Vagina (tissue), 2 donors: ENCODE data around the gene RAB44.

Experiments
- POLR2A ChIP-seq, 2 donors: fragments of 450-650 bp; IDR thresholded peaks; one replicate each; pipeline ENCODE4 v1.6.1; 2017; ENCODE audit warnings: antibody characterized with exemption in 2 of 2, mild to moderate bottlenecking in 2 of 2, moderate library complexity in 2 of 2
- TF ChIP-seq, protein P1 (sequence below), 3 experiments: fragments of 450-650 bp in 2 of 3; fragments of 200-600 bp in 1 of 3; sonication (generic) in 1 of 3; IDR thresholded peaks; one replicate each; pipeline ENCODE4 v1.5.1; 2017 to 2019; ENCODE audit warnings: antibody characterized with exemption in 3 of 3, mild to moderate bottlenecking in 2 of 3, moderate library complexity in 2 of 3

DNA sequence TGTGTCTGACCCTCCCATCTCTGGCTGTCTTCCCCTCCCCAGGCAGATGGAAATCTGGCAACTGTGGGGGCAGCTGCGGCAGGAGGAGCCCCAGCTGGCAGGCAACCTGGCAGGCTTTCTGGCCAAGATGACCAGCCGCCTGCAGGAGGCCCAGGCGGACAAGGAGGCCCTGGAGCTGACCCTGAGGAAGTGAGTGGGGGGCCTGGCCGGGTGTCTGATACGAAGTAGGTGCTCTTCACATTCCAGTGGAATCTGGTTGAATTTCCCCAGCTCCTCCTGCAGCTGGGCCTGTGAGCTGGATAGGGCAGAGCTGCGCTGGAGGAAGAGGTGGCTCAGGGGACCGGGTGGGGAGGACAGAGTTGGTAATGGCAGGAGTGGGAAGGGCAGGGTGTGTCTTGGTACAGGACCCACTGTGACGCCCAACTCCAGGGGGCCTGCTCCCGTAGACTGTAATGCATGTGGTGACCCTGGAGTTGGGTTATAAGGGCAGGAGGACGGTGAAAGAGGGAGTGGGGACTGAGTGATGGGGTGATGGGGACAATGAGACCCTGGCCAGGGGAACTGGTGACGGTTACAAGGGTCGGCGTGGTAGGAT, 19.7 kb downstream of the RAB44 start:
- TF ChIP-seq, protein P1, sequence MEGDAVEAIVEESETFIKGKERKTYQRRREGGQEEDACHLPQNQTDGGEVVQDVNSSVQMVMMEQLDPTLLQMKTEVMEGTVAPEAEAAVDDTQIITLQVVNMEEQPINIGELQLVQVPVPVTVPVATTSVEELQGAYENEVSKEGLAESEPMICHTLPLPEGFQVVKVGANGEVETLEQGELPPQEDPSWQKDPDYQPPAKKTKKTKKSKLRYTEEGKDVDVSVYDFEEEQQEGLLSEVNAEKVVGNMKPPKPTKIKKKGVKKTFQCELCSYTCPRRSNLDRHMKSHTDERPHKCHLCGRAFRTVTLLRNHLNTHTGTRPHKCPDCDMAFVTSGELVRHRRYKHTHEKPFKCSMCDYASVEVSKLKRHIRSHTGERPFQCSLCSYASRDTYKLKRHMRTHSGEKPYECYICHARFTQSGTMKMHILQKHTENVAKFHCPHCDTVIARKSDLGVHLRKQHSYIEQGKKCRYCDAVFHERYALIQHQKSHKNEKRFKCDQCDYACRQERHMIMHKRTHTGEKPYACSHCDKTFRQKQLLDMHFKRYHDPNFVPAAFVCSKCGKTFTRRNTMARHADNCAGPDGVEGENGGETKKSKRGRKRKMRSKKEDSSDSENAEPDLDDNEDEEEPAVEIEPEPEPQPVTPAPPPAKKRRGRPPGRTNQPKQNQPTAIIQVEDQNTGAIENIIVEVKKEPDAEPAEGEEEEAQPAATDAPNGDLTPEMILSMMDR (IDR thresholded peaks at IDR 0.05): no peak
- no peak for TF ChIP-seq POLR2A (IDR thresholded peaks at IDR 0.05)
